HG02610 (cell line): ENCODE measurements around the gene ABCA13.

Experiments
- ATAC-seq: cut with Tn5 transposase; IDR thresholded peaks from one replicate; pipeline ENCODE4 v1.9.1; 2021; ENCODE audit warnings: mild to moderate bottlenecking, moderate library complexity; ENCODE audit not compliant: unreplicated experiment

The ABCA13 gene

GRCh38 chr7:48242846-48243245, 71.6 kb downstream of the ABCA13 start:
- ATAC-seq, result no peak

GRCh38 chr7:48244864-48245271, 73.6 kb downstream of the ABCA13 start:
- ATAC-seq, result no peak

- ATAC-seq, result peak; percentile 93
Observed at GRCh38 chr7:48245751-48246472, 74.7 kb downstream of the ABCA13 start.

GRCh38 chr7:48249166-48249565, 77.9 kb downstream of the ABCA13 start:
- ATAC-seq, result no peak

- ATAC-seq, result no peak
Observed at GRCh38 chr7:48250441-48250951, 79.2 kb downstream of the ABCA13 start.

GRCh38 chr7:48251766-48252165, 80.5 kb downstream of the ABCA13 start:
- ATAC-seq, result peak; percentile 93

GRCh38 chr7:48252995-48253394, 81.7 kb downstream of the ABCA13 start:
- ATAC-seq, result no peak

- ATAC-seq, result peak; percentile 57
Observed at GRCh38 chr7:48255046-48255445, 83.8 kb downstream of the ABCA13 start.

- ATAC-seq, result no peak
Observed at GRCh38 chr7:48259463-48260280, 88.4 kb downstream of the ABCA13 start.

- no peak for ATAC-seq
Observed at GRCh38 chr7:48261696-48262095, 90.4 kb downstream of the ABCA13 start.

GRCh38 chr7:48262606-48263310, 91.5 kb downstream of the ABCA13 start:
- ATAC-seq, result no peak

GRCh38 chr7:48263311-48263650, 92.0 kb downstream of the ABCA13 start:
- no peak for ATAC-seq

GRCh38 chr7:48269066-48269465, 97.8 kb downstream of the ABCA13 start:
- ATAC-seq, result no peak

- ATAC-seq, result no peak
Observed at GRCh38 chr7:48274662-48275061, 103.4 kb downstream of the ABCA13 start.

GRCh38 chr7:48279420-48279819, 108.2 kb downstream of the ABCA13 start:
- ATAC-seq, result no peak

- ATAC-seq, result no peak
Observed at GRCh38 chr7:48280100-48280499, 108.8 kb downstream of the ABCA13 start.

- ATAC-seq, result no peak
Observed at GRCh38 chr7:48285373-48285772, 114.1 kb downstream of the ABCA13 start.

- no peak for ATAC-seq
Observed at GRCh38 chr7:48286836-48287235, 115.6 kb downstream of the ABCA13 start.

GRCh38 chr7:48289656-48290055, 118.4 kb downstream of the ABCA13 start:
- no peak for ATAC-seq

- no peak for ATAC-seq
Observed at GRCh38 chr7:48292949-48293348, 121.7 kb downstream of the ABCA13 start.

- no peak for ATAC-seq
Observed at GRCh38 chr7:48295296-48295971, 124.2 kb downstream of the ABCA13 start.
